Measurements from ENCODE around the gene SPX.

DNA sequence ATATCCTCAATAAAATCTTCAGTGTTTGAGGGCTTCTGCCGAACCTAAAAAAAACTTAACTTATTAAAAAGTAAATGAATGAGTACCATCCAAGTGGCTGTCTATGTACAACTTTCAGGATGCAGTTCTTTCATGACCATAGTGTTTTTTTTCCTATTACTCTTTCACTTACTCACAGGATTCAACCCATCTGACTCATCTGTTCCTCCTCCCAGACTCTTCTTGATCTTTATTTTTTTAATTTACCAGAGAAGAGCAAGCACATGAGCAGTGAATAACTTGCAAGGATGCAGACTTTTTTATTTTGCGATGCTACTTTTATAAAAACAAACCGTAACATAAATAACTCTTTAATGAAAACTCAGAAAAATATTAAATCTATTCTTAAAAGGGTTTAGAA is 49.1 kb upstream of the SPX start:
- TF ChIP-seq POLR2AphosphoS5 (IDR thresholded peaks at IDR 0.05; ENCODE audit: borderline replicate concordance, low read depth, low read length) (no peak), EZH2 (IDR thresholded peaks at IDR 0.05) (no peak)
